ENCODE results near the gene CCR9. TPM values are rescaled to one million over a fixed set of nuclear protein-coding genes. Genes with fewer than 3 reads are reported as not detected.

CCR9 gene
- total RNA-seq, 1 donor from 2014 or later = not detected

GRCh38 chr3:45909542-45909941, 23.2 kb downstream of the CCR9 start:
- no peak for DNase-seq

- no peak for DNase-seq
Observed at GRCh38 chr3:45910892-45911291, 24.5 kb downstream of the CCR9 start.

- no peak for DNase-seq
Observed at GRCh38 chr3:45911511-45912226, 25.3 kb downstream of the CCR9 start.

- DNase-seq = no peak
Observed at GRCh38 chr3:45912435-45912834, 26.1 kb downstream of the CCR9 start.

- DNase-seq = no peak
Observed at GRCh38 chr3:45914362-45915058, 28.2 kb downstream of the CCR9 start.

GRCh38 chr3:45915059-45915439, 28.7 kb downstream of the CCR9 start:
- DNase-seq = no peak

DNA sequence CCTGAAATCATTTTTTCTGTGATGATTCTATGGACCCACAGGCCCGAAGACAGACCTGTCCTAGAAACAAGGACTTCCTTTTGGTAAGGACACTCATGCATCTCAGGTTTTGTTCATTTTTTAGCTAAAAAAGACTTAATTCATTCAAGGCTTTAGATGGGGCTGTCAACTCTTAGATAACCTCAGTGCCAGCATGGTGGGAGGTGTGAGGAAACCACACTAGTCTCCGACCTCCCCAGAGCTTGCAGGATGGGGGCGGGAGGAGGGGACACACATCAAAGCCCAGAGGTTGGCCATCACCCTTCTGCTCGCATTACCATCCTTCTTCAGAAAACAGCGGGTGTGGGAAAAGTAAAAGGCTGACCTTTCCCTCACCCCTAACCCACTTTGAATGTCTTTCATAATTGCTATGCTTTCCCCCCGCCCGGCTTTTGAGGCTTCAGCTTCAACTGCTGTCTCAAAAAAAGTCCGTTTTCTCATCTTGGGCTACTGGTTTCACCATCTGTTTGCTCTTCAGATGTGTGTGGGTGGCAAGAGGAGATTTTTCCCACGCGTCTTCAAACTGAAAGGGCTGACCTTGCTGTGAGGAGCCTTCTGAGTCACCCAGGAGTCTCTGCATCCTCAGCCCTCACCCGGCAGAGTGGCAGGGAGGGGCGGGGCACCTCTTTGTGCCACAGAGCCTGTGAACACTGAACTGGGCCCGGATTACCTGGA, 29.3 kb downstream of the CCR9 start:
- DNase-seq = no peak

DNA sequence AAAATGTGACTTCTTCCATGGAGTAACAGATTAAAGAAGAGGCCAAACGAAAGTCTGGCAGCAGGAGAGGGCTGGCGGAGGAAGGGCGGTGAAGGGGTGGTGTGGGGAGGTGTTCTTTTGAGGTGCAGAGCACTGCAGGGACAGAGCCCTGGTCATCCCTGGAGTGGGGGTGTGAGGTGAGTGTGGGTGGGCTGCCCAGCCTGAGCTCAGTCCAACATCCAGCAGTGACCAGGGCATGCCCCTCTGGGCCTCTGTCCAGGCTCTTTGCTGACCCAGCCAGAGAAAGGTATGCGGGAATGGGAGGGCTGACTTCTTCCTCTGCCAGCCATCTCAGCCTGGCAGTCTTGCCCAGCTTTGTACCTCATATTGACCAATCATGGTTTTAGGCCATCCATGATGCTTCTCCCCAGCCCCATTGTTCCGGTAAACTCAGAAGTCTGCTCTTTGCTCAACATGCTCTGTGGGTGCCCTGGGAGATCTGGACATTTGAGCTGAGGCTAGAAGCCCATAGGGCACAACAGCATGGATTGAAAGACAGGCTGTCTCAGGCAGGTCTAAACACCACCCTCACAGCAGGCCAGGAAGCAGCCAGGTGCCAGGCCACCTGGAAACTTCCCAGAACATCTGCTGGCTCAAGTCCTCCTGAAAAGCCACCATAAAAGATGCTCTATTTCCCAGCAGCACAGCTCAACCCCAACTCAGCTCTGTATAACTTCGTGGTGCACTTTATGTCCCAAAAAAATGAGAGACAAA, 31.0 kb downstream of the CCR9 start:
- DNase-seq = no peak

GRCh38 chr3:45921158-45922038, 35.1 kb downstream of the CCR9 start:
- DNase-seq = no peak

GRCh38 chr3:45922039-45922326, 35.6 kb downstream of the CCR9 start:
- DNase-seq = no peak

- DNase-seq = no peak
Observed at GRCh38 chr3:45922950-45923590, 36.7 kb downstream of the CCR9 start.

GRCh38 chr3:45923755-45924154, 37.4 kb downstream of the CCR9 start:
- no peak for DNase-seq

GRCh38 chr3:45927881-45928280, 41.5 kb downstream of the CCR9 start:
- DNase-seq = no peak

- peak; percentile 57 for DNase-seq
Observed at GRCh38 chr3:45929042-45929679, 42.8 kb downstream of the CCR9 start.

DNA sequence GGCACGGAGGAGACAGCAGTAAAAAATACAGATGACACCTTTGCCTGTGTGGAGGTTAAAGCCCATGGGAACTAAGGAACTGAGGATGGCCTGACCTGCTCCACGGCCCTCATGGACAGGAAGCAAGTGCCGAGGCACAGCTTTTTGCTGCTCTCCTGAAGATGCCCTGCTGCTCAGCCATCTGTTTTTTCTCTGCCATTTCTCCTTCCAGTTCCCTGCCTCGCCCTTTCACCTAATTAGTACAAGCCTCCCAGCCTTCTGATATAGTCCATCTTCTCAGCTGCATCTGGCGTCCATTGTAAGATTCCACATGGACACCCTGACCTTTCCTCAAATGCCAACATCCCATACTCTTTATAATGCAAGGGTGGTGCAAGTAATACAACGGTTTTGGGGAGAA, 45.2 kb downstream of the CCR9 start:
- no peak for DNase-seq

GRCh38 chr3:45932112-45932511, 45.8 kb downstream of the CCR9 start:
- no peak for DNase-seq

GRCh38 chr3:45933591-45933990, 47.2 kb downstream of the CCR9 start:
- DNase-seq = no peak

GRCh38 chr3:45936261-45936660, 49.9 kb downstream of the CCR9 start:
- DNase-seq = no peak

- DNase-seq = no peak
Observed at GRCh38 chr3:45937206-45938042, 51.1 kb downstream of the CCR9 start.

DNA sequence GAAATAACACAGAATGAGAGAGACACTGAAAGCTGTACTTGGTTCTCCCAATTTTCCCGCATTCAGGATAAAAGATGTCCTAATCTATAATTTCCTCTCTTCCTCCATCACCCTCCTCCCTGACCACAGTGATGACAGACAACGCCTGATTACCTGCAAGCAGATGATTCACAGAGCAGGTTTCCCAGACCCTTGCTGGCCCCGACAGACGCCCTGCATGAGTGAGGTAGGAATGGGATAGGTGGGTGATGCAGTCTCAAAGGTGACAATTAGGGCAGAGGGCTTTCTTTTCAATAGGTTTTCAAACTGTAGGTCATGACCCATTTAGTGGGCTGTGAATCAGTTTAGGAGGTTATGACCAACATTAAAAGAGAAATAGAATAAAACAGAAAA, 51.7 kb downstream of the CCR9 start:
- DNase-seq = no peak
